Measurements from ENCODE around the gene IRGQ.

IRGQ gene

DNA sequence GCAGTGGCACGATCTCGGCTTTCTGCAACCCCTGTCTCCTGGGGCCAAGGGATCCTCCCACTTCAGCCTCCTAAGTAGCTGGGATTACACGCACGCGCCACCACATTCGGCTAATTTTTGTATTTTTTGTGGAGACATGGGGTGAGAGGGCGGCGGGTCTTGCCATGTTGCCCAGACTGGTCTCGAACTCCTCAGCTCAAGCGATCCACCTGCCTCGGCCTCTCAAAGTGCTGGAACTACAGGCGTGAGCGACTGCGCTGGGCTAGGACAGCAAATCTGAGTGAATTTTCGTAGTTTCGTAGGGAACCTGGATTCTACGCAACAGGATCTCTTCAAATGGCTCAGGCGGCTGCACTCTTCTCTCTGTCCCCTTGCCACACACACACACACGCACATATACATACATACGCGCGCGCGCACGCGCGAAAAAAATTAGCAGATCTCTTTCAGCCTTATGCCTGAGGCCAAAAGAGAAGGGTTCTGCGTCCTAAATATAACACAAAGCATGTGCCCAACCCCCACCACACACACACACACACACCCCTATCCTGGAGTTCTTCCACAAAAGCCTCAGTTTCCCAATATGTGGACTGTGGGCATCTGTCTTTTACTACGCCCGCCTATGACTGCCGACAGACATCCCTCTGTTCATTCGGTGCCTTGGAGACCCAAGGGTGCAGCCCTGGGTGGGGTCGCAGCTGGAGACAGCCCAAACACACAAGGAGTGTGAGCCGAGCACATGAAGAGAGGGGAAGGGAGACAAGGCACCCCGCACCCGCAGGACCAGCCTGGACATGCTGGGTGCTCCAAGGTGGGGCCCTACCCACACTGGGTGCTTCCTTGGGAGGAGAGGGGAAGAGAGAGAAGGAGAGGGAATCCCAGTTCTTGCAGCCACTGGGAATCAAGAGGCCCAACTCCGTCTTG, 19.7 kb downstream of the IRGQ start:
- peaks cover 0 to 26% (median 11%) of the 10 kb centered on the region in 4 donors for H3K4me1 ChIP-seq
- TF ChIP-seq, protein P1, sequence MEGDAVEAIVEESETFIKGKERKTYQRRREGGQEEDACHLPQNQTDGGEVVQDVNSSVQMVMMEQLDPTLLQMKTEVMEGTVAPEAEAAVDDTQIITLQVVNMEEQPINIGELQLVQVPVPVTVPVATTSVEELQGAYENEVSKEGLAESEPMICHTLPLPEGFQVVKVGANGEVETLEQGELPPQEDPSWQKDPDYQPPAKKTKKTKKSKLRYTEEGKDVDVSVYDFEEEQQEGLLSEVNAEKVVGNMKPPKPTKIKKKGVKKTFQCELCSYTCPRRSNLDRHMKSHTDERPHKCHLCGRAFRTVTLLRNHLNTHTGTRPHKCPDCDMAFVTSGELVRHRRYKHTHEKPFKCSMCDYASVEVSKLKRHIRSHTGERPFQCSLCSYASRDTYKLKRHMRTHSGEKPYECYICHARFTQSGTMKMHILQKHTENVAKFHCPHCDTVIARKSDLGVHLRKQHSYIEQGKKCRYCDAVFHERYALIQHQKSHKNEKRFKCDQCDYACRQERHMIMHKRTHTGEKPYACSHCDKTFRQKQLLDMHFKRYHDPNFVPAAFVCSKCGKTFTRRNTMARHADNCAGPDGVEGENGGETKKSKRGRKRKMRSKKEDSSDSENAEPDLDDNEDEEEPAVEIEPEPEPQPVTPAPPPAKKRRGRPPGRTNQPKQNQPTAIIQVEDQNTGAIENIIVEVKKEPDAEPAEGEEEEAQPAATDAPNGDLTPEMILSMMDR (IDR thresholded peaks at IDR 0.05): no peak
- no peaks in the 10 kb centered on the region for H3K27me3 ChIP-seq
- H3K9me3 ChIP-seq: no peaks in the 10 kb centered on the region
- H3K36me3 ChIP-seq: peaks cover 0 to 13% (median 4%) of the 10 kb centered on the region in 3 donors
- peak overlapping the region; percentile 63 to 77 for H3K27ac ChIP-seq
- peak overlapping the region; percentile 76 to 77 for H3K4me3 ChIP-seq
- intact Hi-C loops (cut with DNase I; ENCODE audit: low total_unique reads): loop anchor here (1.0 kb wide), 1 partner anchor 20 kb away; the partner anchor contains the start of genes IRGQ and ZNF576
- no peak for DNase-seq

DNA sequence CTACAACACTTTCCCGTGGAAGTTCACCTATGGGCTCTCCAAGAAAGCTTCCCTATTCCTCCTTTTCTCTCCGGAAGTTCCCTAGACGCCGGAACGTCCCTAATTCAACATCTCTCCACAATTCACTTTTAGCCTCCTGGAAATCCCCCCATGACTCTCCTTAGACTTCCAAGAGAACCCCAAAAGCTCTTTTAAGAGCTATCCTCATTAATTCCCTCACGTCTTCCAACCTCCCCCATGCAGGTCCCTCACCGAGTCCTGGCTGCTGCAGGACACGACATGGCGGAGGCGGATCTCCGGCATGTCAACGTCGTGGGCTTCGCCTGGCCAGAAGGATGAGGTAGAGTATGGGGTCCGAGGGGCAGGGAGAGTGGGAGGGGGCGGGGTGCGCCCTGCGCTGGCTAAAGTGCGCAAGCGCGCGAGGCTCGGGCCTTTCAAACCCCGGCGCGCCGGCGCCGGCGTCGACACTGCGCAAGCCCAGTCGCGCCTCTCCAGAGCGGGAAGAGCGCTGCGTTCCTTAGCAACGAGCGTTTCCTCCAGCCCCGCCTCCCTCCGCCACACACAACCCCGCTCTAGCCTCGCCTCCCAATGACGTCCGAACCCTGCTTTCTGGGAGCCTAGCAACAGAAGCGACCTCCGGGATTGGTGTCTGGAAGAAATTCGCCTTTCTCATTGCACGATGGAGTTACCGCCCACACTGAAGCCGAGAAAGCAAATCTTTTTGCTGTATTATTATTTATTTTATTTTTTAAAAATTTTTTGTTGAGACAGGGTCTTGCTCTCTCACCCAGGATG, 20.6 kb downstream of the IRGQ start, which contains the start of the genes PINLYP and XRCC1:
PINLYP (plus strand) TSS at position 646 of the 795 bp plus-strand sequence. CDS start 1,391 bp downstream, outside the sequence.
XRCC1 (minus strand) TSS at position 372 of the 795 bp plus-strand sequence; CDS start at position 303, 69 bp downstream.
- peak; percentile 98 to 99 for DNase-seq
- peaks cover 0 to 21% (median 4%) of the 10 kb centered on the region in 3 donors for H3K36me3 ChIP-seq
- intact Hi-C loops (cut with DNase I; ENCODE audit: low total_unique reads): loop anchor here (1.0 kb wide), 1 partner anchor 21 kb away; the partner anchor contains the start of genes IRGQ and ZNF576
- peak within 1 kb of the TSS; percentile 76 to 77 for H3K4me3 ChIP-seq
- no peaks in the 10 kb centered on the region for H3K9me3 ChIP-seq
- H3K27me3 ChIP-seq: no peaks in the 10 kb centered on the region
- peak within 1 kb of the TSS; percentile 77 to 87 for H3K27ac ChIP-seq
- TF ChIP-seq, protein P1 (IDR thresholded peaks at IDR 0.05): no peak
- peaks cover 0 to 21% (median 10%) of the 10 kb centered on the region in 4 donors for H3K4me1 ChIP-seq

DNA sequence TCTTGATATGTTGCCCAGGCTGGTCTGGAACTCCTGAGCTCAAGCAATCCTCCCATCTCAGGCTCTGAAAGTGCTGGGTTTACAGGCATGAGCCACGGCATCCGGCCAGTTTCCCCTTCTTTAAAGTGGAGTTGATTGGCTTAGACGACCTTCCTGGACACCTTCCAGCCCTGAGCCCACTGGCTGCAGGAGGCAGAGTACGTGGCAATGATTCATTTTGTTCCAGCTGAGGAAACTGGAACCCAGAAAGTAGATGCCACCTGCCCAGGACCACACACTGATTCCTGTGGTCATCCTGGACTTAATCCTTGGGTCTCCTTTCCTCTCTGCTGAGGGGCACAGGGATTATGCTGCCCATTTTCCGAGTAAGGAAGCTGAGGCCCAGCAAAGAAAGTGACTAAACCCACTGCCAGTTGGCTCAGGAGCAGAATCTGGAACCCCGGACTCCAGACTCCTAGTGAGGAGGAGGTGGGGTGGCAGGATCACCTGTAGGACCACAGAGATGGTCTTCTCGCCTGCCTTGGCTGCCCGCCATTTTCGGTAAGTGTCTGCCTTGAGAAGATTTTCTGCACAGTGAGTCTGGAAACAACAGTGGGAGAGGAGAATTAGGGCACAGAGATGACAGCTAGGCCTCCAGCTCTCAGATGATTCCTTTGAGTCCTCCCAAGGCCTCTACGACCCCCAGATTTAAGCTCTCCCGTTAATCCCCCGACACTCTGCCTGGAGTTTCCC, 21.3 kb downstream of the IRGQ start:
- intact Hi-C loops (cut with DNase I; ENCODE audit: low total_unique reads): loop anchor here (1.0 kb wide), 1 partner anchor 22 kb away; the partner anchor contains the start of genes IRGQ and ZNF576
- TF ChIP-seq, protein P1 (IDR thresholded peaks at IDR 0.05): no peak
- H3K27me3 ChIP-seq: no peaks in the 10 kb centered on the region
- no peaks in the 10 kb centered on the region for H3K9me3 ChIP-seq
- no peak for DNase-seq
- H3K4me3 ChIP-seq: peak overlapping the region; percentile 76 to 77
- H3K27ac ChIP-seq: peak overlapping the region; percentile 77 to 87
- peaks cover 0 to 16% (median 10%) of the 10 kb centered on the region in 4 donors for H3K4me1 ChIP-seq
- H3K36me3 ChIP-seq: peaks cover 0 to 21% (median 4%) of the 10 kb centered on the region in 3 donors

DNA sequence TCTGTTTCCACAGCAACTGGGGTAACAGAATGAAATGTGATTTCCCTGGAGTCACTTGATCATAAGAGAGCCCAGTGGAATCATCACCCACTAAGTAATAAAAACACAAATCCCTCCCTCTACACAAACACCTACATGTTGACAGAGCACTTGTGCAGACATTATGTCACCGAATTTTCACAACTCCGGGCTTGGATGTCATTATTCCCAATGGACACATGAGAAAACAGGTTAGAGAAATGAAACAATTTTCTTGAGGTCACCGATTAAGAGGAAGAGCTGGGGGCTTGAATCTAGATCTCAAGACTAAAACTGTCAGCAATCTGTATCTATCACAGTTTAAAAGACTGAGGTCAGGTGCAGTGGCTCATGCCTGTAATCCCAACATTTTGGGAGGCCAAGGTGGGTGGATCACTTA, 23.8 kb downstream of the IRGQ start:
- Histone ChIP-seq H3K27me3 (no peaks in the 10 kb centered on the region), H3K4me3 (no peak overlapping the region), H3K9me3 (no peaks in the 10 kb centered on the region), H3K36me3 (peaks cover 0 to 21% (median 4%) of the 10 kb centered on the region in 3 donors), H3K4me1 (peaks cover 0 to 16% (median 10%) of the 10 kb centered on the region in 4 donors), H3K27ac (no peak overlapping the region)
- TF ChIP-seq, protein P1 (IDR thresholded peaks at IDR 0.05): no peak
- intact Hi-C loops (cut with DNase I; ENCODE audit: low total_unique reads): no loop called here
- no peak for DNase-seq

All from tibial artery (tissue), 4 donors.